Peyer's patch (tissue), 4 donors: ENCODE measurements around the gene CLASP1.

Experiments
- POLR2A ChIP-seq, 2 donors: fragments of 450-650 bp; IDR thresholded peaks; one replicate each; pipeline ENCODE4 v1.5.1; 2017; ENCODE audit warnings: antibody characterized with exemption in 2 of 2, mild to moderate bottlenecking in 2 of 2, moderate library complexity in 2 of 2
- TF ChIP-seq, protein P1 (sequence below), 6 experiments: fragments of 450-650 bp in 4 of 6; fragments of 200-600 bp in 2 of 6; sonication (generic) in 1 of 6; IDR thresholded peaks; one replicate each; pipeline ENCODE4 v1.5.1; 2017 to 2019; ENCODE audit warnings: antibody characterized with exemption in 6 of 6, mild to moderate bottlenecking in 3 of 6, moderate library complexity in 1 of 6

DNA sequence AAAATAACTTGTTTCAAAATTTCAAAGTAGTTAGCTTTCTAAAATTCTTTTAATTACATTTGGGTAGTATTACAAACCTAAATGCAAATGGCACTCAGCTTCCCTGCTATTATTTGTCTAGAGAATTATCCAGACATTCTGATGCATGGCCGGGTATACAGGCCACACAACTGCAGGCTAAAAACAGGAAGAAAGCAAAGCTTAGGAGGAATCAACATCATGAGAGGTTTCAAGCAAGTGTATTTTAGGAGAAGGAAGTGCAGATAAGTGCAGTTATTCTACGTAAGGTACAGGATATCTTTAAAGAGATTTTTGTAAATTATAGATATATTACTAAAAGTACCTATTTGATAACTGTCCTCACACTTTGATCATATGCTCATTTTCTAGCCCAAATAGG, 165.4 kb downstream of the CLASP1 start:
- TF ChIP-seq, protein P1, sequence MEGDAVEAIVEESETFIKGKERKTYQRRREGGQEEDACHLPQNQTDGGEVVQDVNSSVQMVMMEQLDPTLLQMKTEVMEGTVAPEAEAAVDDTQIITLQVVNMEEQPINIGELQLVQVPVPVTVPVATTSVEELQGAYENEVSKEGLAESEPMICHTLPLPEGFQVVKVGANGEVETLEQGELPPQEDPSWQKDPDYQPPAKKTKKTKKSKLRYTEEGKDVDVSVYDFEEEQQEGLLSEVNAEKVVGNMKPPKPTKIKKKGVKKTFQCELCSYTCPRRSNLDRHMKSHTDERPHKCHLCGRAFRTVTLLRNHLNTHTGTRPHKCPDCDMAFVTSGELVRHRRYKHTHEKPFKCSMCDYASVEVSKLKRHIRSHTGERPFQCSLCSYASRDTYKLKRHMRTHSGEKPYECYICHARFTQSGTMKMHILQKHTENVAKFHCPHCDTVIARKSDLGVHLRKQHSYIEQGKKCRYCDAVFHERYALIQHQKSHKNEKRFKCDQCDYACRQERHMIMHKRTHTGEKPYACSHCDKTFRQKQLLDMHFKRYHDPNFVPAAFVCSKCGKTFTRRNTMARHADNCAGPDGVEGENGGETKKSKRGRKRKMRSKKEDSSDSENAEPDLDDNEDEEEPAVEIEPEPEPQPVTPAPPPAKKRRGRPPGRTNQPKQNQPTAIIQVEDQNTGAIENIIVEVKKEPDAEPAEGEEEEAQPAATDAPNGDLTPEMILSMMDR (IDR thresholded peaks at IDR 0.05) = no peak
- no peak for TF ChIP-seq POLR2A (IDR thresholded peaks at IDR 0.05)
